Measurements from ENCODE around the gene CRIP1.

The CRIP1 gene

GRCh38 chr14:105452963-105453362 is 33.7 kb upstream of the CRIP1 start:
- no peak for DNase-seq

GRCh38 chr14:105453847-105454246 is 32.8 kb upstream of the CRIP1 start:
- DNase-seq: no peak

- DNase-seq: no peak
Measured at GRCh38 chr14:105455086-105455640, 31.5 kb upstream of the CRIP1 start.

GRCh38 chr14:105455766-105456660 is 30.7 kb upstream of the CRIP1 start:
- no peak for DNase-seq

- DNase-seq: no peak
Measured at GRCh38 chr14:105456736-105457617, 29.7 kb upstream of the CRIP1 start.

GRCh38 chr14:105458010-105458409 is 28.7 kb upstream of the CRIP1 start:
- DNase-seq: no peak

- DNase-seq: no peak
Measured at GRCh38 chr14:105458571-105458970, 28.1 kb upstream of the CRIP1 start.

- DNase-seq: no peak
Measured at GRCh38 chr14:105460116-105460515, 26.6 kb upstream of the CRIP1 start.

- no peak for DNase-seq
Measured at GRCh38 chr14:105460616-105461015, 26.1 kb upstream of the CRIP1 start.

- no peak for DNase-seq
Measured at GRCh38 chr14:105461903-105462302, 24.8 kb upstream of the CRIP1 start.

- DNase-seq: no peak
Measured at GRCh38 chr14:105464501-105464900, 22.2 kb upstream of the CRIP1 start.

- peak; percentile 93 for DNase-seq
Measured at GRCh38 chr14:105465209-105466031, 21.3 kb upstream of the CRIP1 start.

- DNase-seq: peak; percentile 30
Measured at GRCh38 chr14:105466531-105467248, 20.0 kb upstream of the CRIP1 start.

- DNase-seq: no peak
Measured at GRCh38 chr14:105467249-105467941, 19.3 kb upstream of the CRIP1 start.

- DNase-seq: no peak
Measured at GRCh38 chr14:105467942-105468471, 18.7 kb upstream of the CRIP1 start.

GRCh38 chr14:105468621-105469241 is 18.0 kb upstream of the CRIP1 start:
- no peak for DNase-seq

- DNase-seq: peak; percentile 20
Measured at GRCh38 chr14:105469456-105470349, 17.0 kb upstream of the CRIP1 start.

GRCh38 chr14:105470350-105471296 is 16.1 kb upstream of the CRIP1 start:
- DNase-seq: no peak

Data from DMS79 treated with DMSO at 0.1 percent for 48 hours (cell line).